ENCODE results near the gene LIMCH1.
"Not testable (repeated sequence)": the region's sequence is repeated elsewhere in the genome, so short reads cannot be mapped to it uniquely, and the experiment has no call there.

LIMCH1 gene

GRCh38 chr4:41538017-41538733 lies at the start of gene LIMCH1:
Gene LIMCH1 (plus strand): TSS chr4:41538157. CDS start chr4:41605996, 67,839 bp downstream.
- no peak for DNase-seq

GRCh38 chr4:41491081-41491576 lies 46.8 kb upstream of the LIMCH1 start:
- not testable (repeated sequence) for DNase-seq

GRCh38 chr4:41496977-41497376 lies 41.0 kb upstream of the LIMCH1 start:
- no peak for DNase-seq

GRCh38 chr4:41498177-41498576 lies 39.8 kb upstream of the LIMCH1 start:
- DNase-seq = no peak

GRCh38 chr4:41504167-41504818 lies 33.7 kb upstream of the LIMCH1 start:
- no peak for DNase-seq

- DNase-seq = no peak
Observed at GRCh38 chr4:41505161-41505661, 32.7 kb upstream of the LIMCH1 start.

- no peak for DNase-seq
Observed at GRCh38 chr4:41506130-41506529, 31.8 kb upstream of the LIMCH1 start.

- DNase-seq = no peak
Observed at GRCh38 chr4:41507291-41507947, 30.5 kb upstream of the LIMCH1 start.

- no peak for DNase-seq
Observed at GRCh38 chr4:41509451-41509866, 28.5 kb upstream of the LIMCH1 start.

- no peak for DNase-seq
Observed at GRCh38 chr4:41510179-41510578, 27.8 kb upstream of the LIMCH1 start.

GRCh38 chr4:41512136-41512535 lies 25.8 kb upstream of the LIMCH1 start:
- DNase-seq = no peak

GRCh38 chr4:41512596-41512995 lies 25.4 kb upstream of the LIMCH1 start:
- DNase-seq = no peak

- no peak for DNase-seq
Observed at GRCh38 chr4:41514169-41514568, 23.8 kb upstream of the LIMCH1 start.

GRCh38 chr4:41514766-41515481 lies 23.0 kb upstream of the LIMCH1 start:
- DNase-seq = no peak

GRCh38 chr4:41517121-41517520 lies 20.8 kb upstream of the LIMCH1 start:
- DNase-seq = no peak

- DNase-seq = no peak
Observed at GRCh38 chr4:41517747-41518146, 20.2 kb upstream of the LIMCH1 start.

- no peak for DNase-seq
Observed at GRCh38 chr4:41524425-41524824, 13.5 kb upstream of the LIMCH1 start.

GRCh38 chr4:41525129-41525528 lies 12.8 kb upstream of the LIMCH1 start:
- no peak for DNase-seq

- DNase-seq = no peak
Observed at GRCh38 chr4:41526628-41527027, 11.3 kb upstream of the LIMCH1 start.

GRCh38 chr4:41528512-41529205 lies 9.3 kb upstream of the LIMCH1 start:
- DNase-seq = no peak

GRCh38 chr4:41530741-41531140 lies 7.2 kb upstream of the LIMCH1 start:
- DNase-seq = no peak

GRCh38 chr4:41532336-41532735 lies 5.6 kb upstream of the LIMCH1 start:
- DNase-seq = no peak
